Tibial nerve (tissue), 4 donors: ENCODE measurements around the gene NLRP6. TPM values are rescaled to one million over a fixed set of nuclear protein-coding genes. Genes with fewer than 3 reads are reported as not detected.

Experiments
- DNase-seq, 2 donors: peaks; one replicate each; pipeline ENCODE4 v3.0.0-alpha.2; 2019; ENCODE audit warnings: low spot score in 2 of 2
- H3K27ac ChIP-seq, 4 donors: fragments of 200-600 bp; sonication (generic) in 3 of 4; one replicate each; pipeline ENCODE4 v1.5.1; 2017 to 2019; ENCODE audit warnings: mild to moderate bottlenecking in 1 of 4
- H3K27me3 ChIP-seq, 2 donors: fragments of 200-600 bp; sonication (generic) in 1 of 2; one replicate each; pipeline versions ENCODE4 v1.5.1 to v1.6.0; 2017 to 2019
- H3K36me3 ChIP-seq, 3 donors: fragments of 200-600 bp; sonication (generic); one replicate each; pipeline ENCODE4 v1.5.1; 2018 to 2019
- H3K4me1 ChIP-seq, 4 donors: fragments of 200-600 bp; sonication (generic) in 3 of 4; one replicate each; pipeline ENCODE4 v1.5.1; 2017 to 2019
- H3K4me3 ChIP-seq, 4 donors: fragments of 200-600 bp; sonication (generic) in 3 of 4; one replicate each; pipeline ENCODE4 v1.5.1; 2017 to 2019; ENCODE audit warnings: mild to moderate bottlenecking in 1 of 4, moderate library complexity in 1 of 4
- H3K9me3 ChIP-seq, 4 donors: fragments of 200-600 bp; sonication (generic) in 3 of 4; one replicate each; pipeline ENCODE4 v1.5.1; 2017 to 2019
- EP300 ChIP-seq, 2 donors: sonication (generic); formaldehyde crosslinking; IDR thresholded peaks; one replicate each; pipeline ENCODE4 v1.6.1; 2017; ENCODE audit warnings: antibody characterized with exemption in 2 of 2, mild to moderate bottlenecking in 1 of 2
- POLR2A ChIP-seq, 2 donors: fragments of 450-650 bp; IDR thresholded peaks; one replicate each; pipeline ENCODE4 v1.6.1; 2017; ENCODE audit warnings: antibody characterized with exemption in 2 of 2, mild to moderate bottlenecking in 2 of 2, moderate library complexity in 2 of 2
- WGBS, 2 donors: methylation state at CpG; one replicate each; pipeline ENCODE4 v1.1.5; 2018; 5-methylcytosine and 5-hydroxymethylcytosine counted together
- total RNA-seq, 4 donors: library from RNA; depleted of rRNA; stranded (reverse); fragments of >200 nt; gene quantifications; one replicate each; pipeline ENCODE4 v1.1.0, GENCODE V29; 2016
- TF ChIP-seq, protein P1 (sequence below), 5 experiments: fragments of 200-600 bp in 3 of 5; fragments of 450-650 bp in 2 of 5; sonication (generic) in 3 of 5; IDR thresholded peaks; one replicate each; pipeline ENCODE4 v1.5.1; 2016 to 2019; ENCODE audit warnings: antibody characterized with exemption in 5 of 5, mild to moderate bottlenecking in 3 of 5, moderate library complexity in 2 of 5

The NLRP6 gene
- total RNA-seq, 4 donors from 2014 or later: 1.0 to 3.3 (median 1.7) TPM

DNA sequence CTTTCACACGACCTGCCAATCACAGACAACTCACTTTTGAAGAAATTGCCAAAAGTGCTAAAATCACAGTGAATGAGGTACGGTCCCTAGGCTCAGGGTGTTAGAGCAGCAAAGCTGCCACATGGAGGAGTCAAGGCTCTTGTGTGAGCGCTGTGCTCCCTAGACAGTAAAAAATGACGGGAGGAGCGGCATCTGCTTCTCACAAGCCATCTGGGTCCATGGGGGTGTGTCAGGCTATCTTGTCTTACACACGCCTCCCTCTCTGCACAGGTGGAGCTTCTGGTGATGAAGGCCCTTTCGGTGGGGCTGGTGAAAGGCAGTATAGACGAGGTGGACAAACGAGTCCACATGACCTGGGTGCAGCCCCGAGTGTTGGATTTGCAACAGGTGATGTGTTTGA lies 26.7 kb upstream of the NLRP6 start:
- H3K27ac ChIP-seq: no peak overlapping the region
- H3K4me1 ChIP-seq: peaks cover 0 to 9% (median 0%) of the 10 kb centered on the region in 4 donors
- no peaks in the 10 kb centered on the region for H3K27me3 ChIP-seq
- H3K9me3 ChIP-seq: no peaks in the 10 kb centered on the region
- H3K36me3 ChIP-seq: peaks cover 0 to 74% (median 38%) of the 10 kb centered on the region in 3 donors
- no peak for DNase-seq
- WGBS, 2 donors: 70 to 77% methylated on average over 10 of the region's 10 CpGs
- no peak overlapping the region for H3K4me3 ChIP-seq
- TF ChIP-seq EP300 (IDR thresholded peaks at IDR 0.05) (no peak), POLR2A (IDR thresholded peaks at IDR 0.05) (no peak)
- TF ChIP-seq, protein P1, sequence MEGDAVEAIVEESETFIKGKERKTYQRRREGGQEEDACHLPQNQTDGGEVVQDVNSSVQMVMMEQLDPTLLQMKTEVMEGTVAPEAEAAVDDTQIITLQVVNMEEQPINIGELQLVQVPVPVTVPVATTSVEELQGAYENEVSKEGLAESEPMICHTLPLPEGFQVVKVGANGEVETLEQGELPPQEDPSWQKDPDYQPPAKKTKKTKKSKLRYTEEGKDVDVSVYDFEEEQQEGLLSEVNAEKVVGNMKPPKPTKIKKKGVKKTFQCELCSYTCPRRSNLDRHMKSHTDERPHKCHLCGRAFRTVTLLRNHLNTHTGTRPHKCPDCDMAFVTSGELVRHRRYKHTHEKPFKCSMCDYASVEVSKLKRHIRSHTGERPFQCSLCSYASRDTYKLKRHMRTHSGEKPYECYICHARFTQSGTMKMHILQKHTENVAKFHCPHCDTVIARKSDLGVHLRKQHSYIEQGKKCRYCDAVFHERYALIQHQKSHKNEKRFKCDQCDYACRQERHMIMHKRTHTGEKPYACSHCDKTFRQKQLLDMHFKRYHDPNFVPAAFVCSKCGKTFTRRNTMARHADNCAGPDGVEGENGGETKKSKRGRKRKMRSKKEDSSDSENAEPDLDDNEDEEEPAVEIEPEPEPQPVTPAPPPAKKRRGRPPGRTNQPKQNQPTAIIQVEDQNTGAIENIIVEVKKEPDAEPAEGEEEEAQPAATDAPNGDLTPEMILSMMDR (IDR thresholded peaks at IDR 0.05): no peak

DNA sequence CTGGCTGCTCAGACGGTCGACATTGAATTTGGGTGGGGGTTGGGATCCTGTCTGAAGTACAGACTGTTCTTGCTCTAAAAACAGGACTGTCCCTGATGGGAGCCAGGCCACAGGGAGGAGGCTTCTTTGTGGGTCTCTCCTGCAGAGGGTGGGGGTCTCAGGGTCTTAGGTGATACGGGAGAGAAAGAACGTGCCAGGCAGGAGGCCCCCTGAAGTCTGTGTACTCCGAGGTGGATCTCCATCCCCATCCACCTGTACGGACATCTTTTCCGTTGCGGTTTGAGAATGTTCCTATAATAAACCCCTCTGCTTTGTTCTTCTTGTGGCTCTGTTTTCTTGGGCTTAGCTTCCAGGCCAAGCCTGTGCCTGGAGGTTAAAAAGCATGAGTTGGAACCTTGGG lies 25.5 kb upstream of the NLRP6 start:
- H3K4me1 ChIP-seq: peaks cover 0 to 9% (median 0%) of the 10 kb centered on the region in 4 donors
- 83 to 85% methylated on average over 8 of the region's 8 CpGs for WGBS, 2 donors
- no peak overlapping the region for H3K4me3 ChIP-seq
- no peaks in the 10 kb centered on the region for H3K27me3 ChIP-seq
- H3K36me3 ChIP-seq: peaks cover 0 to 62% (median 29%) of the 10 kb centered on the region in 3 donors
- TF ChIP-seq EP300 (IDR thresholded peaks at IDR 0.05): no peak
- TF ChIP-seq POLR2A (IDR thresholded peaks at IDR 0.05): no peak
- TF ChIP-seq, protein P1 (IDR thresholded peaks at IDR 0.05): no peak
- H3K9me3 ChIP-seq: no peaks in the 10 kb centered on the region
- no peak for DNase-seq
- H3K27ac ChIP-seq: no peak overlapping the region

DNA sequence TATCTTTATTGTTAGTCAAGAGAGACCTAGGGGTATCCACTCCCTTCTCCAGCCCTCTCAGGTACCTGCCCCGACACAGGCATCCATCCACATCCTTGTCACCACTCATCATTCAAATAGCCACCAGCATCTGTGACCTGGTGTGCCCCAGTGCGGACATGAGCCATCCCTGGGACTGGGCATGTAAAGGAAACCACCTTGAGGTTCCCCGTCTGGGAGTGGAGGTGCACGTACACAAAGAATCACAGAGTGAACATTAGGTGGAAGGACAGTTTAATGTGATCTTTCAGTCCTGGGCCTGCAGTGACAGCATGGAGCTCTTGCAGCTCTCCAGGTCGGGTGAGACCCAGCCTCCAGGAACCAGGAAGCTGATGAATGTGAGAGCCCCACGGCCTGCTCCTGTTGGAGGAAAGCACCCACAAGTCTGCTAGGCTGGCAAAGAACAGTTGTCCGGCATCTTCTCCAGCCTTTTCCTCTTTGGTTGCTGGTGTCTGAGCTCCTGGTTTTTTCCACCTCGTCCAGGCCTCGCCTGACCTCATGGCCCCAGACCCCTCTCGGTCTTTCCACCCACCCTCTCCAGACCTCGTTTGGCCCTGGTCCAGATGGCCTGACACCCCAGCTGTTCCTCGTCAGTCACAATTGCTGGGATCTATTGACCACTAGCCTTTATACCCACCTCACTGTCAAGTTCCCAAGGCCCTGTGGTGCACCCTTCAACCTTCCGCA lies 24.9 kb upstream of the NLRP6 start:
- no peaks in the 10 kb centered on the region for H3K9me3 ChIP-seq
- 64 to 67% methylated on average over 13 of the region's 13 CpGs for WGBS, 2 donors
- peaks cover 0 to 56% (median 24%) of the 10 kb centered on the region in 3 donors for H3K36me3 ChIP-seq

DNA sequence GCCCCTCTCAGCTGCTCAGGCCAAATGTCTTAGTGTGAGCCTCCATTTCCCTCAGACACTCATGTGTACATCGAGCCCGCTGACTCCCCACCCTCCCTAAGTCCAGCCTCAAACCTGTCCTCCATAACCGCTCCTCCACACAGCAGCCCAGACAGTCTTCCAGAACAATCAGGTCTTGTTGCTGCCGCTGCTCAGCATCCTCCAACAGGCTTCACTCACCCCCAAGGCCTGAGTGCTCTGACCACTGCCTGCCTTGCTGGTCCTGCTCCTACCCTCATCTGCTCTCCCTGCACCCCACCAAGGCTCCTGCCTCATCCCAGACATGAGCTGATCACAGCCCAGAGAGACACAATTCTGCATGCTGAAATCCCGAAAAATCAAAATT lies 24.3 kb upstream of the NLRP6 start:
- Histone ChIP-seq H3K27me3 (no peaks in the 10 kb centered on the region), H3K4me3 (no peak overlapping the region), H3K36me3 (peaks cover 0 to 50% (median 19%) of the 10 kb centered on the region in 3 donors), H3K27ac (no peak overlapping the region), H3K9me3 (no peaks in the 10 kb centered on the region), H3K4me1 (peaks cover 0 to 9% (median 0%) of the 10 kb centered on the region in 4 donors)
- WGBS, 2 donors: 72 to 75% methylated on average over 5 of the region's 5 CpGs
- TF ChIP-seq EP300 (IDR thresholded peaks at IDR 0.05) (no peak), POLR2A (IDR thresholded peaks at IDR 0.05) (no peak)
- TF ChIP-seq, protein P1 (IDR thresholded peaks at IDR 0.05): no peak
- DNase-seq: no peak

More for the DNA sequence above, 24.9 kb upstream of the NLRP6 start:
- TF ChIP-seq, protein P1 (IDR thresholded peaks at IDR 0.05): no peak
- TF ChIP-seq EP300 (IDR thresholded peaks at IDR 0.05) (no peak), POLR2A (IDR thresholded peaks at IDR 0.05) (no peak)
- no peak for DNase-seq
- no peaks in the 10 kb centered on the region for H3K27me3 ChIP-seq
- H3K27ac ChIP-seq: no peak overlapping the region
- H3K4me1 ChIP-seq: peaks cover 0 to 9% (median 0%) of the 10 kb centered on the region in 4 donors
- H3K4me3 ChIP-seq: no peak overlapping the region

DNA sequence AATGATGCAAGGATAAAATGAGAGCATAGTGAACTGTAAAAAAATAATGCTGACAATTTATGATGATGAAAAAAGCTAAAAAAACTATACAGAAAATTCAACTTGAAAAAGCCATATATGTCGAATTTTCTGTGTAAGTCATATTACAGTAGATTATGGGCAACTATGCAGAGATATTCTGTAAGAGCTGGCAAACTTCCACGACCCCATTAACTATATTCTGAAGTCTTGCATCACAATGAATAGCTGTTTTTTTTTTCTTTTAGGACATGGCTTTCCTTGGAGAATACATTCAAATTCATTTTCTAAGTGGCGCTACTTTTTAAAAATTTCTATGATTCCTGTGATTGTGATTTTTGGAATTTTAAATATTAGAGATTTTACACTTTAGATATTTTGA lies 23.0 kb upstream of the NLRP6 start:
- no peak overlapping the region for H3K27ac ChIP-seq

More for the DNA sequence above, 23.0 kb upstream of the NLRP6 start:
- WGBS, 2 donors: 37 to 46% methylated on average over 3 of the region's 3 CpGs
- TF ChIP-seq POLR2A (IDR thresholded peaks at IDR 0.05) (no peak), EP300 (IDR thresholded peaks at IDR 0.05) (no peak)
- TF ChIP-seq, protein P1 (IDR thresholded peaks at IDR 0.05): no peak
- no peak overlapping the region for H3K4me3 ChIP-seq
- no peaks in the 10 kb centered on the region for H3K27me3 ChIP-seq
- peaks cover 0 to 37% (median 8%) of the 10 kb centered on the region in 3 donors for H3K36me3 ChIP-seq
- no peaks in the 10 kb centered on the region for H3K9me3 ChIP-seq
- no peak for DNase-seq
- H3K4me1 ChIP-seq: peaks cover 0 to 9% (median 0%) of the 10 kb centered on the region in 4 donors
